Activated CD4-positive, CD25-positive, alpha-beta regulatory T cell treated with anti-CD3 and anti-CD28 coated beads, Interleukin-2, amount 50 U/mL, for 16 hours (primary cell): Measurements from ENCODE around the gene STXBP2.
A peak's percentile ranks its signal among the peaks of the same experiment; 100 is the strongest.

Source experiments
- DNase-seq: peaks from one replicate; pipeline ENCODE4 v3.0.0-alpha.2; 2020; ENCODE audit warnings: low read depth, low spot score

The STXBP2 gene

DNA sequence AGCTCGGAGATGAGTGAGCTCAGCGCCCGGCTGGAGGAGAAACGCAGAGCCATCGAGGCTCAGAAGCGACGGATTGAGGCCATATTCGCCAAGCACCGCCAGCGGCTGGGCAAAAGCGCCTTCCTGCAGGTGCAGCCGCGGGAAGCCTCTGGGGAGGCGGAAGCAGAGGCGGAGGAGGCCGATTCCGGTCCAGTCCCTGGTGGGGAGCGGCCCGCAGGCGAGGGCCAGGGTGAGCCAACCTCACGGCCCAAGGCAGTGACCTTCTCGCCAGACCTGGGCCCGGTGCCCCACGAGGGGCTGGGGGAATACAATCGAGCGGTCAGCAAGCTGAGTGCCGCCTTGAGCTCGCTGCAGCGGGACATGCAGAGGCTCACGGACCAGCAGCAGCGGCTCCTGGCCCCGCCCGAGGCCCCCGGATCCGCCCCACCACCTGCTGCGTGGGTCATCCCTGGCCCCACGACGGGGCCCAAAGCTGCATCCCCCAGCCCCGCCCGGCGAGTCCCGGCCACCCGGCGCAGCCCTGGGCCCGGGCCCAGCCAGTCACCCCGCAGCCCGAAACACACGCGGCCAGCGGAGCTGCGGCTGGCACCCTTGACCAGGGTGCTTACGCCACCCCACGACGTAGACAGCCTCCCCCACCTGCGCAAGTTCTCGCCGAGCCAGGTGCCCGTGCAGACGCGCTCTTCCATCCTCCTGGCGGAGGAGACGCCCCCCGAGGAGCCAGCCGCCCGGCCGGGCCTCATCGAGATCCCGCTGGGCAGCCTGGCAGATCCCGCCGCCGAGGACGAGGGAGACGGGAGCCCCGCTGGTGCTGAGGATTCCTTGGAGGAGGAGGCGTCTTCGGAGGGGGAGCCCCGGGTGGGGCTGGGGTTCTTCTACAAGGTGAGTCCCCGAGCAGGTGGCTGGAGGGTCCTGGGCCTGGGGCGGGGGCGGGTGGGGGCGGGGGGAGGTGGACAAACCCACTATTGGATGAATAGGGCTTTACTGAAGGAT is 24.3 kb upstream of the STXBP2 start:
- DNase-seq = no peak

DNA sequence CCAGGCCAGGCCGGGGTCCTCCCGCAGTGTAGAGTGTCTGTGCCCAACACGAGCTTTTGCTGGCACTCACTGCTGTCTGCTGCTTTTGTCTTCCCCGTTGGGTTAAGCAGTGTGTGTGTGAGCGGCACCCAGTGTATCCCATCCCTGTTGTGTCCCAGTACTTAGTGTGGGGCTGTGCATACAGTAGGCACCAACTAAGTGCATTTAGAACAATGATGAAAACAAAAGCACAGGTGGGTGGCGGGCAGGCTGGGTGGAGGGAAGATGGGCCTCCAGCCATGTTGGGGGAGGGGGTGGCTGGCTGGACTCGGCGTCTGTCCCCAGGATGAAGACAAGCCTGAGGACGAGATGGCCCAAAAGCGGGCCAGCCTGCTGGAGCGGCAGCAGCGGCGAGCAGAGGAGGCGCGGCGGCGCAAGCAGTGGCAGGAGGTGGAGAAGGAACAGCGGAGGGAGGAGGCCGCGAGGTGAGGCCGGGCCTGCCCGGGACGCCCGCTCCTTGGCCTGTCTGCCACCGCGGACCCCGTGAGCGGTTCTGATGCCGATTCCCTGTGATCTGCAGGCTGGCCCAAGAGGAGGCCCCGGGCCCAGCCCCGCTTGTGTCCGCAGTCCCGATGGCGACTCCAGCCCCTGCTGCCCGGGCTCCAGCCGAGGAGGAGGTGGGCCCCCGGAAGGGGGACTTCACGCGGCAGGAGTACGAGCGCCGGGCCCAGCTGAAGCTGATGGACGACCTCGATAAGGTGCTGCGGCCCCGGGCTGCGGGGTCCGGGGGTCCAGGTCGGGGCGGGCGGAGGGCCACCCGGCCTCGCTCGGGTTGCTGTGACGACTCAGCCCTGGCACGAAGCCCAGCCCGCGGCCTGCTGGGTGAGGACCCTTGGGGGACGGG is 21.8 kb upstream of the STXBP2 start:
- DNase-seq = no peak

DNA sequence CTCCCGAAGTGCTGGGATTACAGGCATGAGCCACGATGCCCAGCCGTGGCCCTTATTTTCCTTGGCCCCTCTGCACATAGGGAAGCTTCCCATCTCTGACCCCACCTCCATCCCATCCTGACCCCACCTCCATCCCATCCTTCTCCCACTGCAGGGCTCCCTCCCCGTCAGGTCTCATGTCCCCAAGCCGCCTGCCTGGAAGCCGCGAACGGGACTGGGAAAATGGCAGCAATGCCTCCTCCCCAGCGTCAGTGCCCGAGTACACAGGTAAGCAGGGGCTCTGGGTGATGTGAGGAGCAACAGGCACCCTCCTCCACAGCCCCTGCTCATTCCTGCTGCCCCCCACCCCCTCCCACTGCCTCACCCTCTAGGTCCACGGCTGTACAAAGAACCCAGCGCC is 19.7 kb upstream of the STXBP2 start:
- no peak for DNase-seq

DNA sequence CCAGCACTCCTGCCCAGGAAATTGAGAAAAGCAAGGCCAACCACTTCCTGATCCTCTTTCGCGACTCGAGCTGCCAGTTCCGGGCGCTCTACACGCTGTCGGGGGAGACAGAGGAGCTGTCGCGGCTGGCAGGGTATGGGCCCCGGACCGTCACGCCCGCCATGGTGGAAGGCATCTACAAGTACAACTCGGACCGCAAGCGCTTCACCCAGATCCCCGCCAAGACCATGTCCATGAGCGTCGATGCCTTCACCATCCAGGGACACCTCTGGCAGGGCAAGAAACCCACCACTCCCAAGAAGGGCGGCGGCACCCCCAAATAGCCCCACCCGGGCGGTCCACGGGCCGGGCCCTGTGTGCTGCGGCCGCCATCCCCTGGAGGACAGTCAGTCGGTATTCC is 19.2 kb upstream of the STXBP2 start:
- DNase-seq = no peak

DNA sequence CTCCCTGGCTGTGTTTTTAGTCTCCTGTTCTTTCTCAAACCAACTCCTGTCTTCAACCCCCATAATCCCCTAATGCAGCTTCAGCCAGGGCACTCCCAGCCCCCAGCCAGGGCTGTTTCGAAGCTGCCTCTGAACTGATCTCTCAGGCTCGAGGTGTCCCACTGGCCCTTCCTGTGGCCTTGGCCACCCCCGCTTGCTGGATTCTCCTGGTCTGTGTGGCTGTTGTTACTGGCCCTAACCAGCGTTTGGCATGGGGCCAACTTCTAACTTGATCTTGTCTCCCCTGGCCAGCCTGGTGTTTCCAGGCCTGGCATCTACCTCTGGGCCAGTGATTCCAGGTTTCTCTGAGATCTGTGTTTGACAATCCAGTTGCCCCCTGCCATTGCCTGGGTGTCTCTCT is 18.6 kb upstream of the STXBP2 start:
- DNase-seq = no peak

GRCh38 chr19:7618771-7619510 is 18.0 kb upstream of the STXBP2 start:
- DNase-seq = no peak

GRCh38 chr19:7619671-7620441 is 17.1 kb upstream of the STXBP2 start:
- DNase-seq = no peak

GRCh38 chr19:7620442-7621412 is 16.2 kb upstream of the STXBP2 start:
- DNase-seq = no peak

GRCh38 chr19:7622933-7623685 is 13.8 kb upstream of the STXBP2 start:
- no peak for DNase-seq

DNA sequence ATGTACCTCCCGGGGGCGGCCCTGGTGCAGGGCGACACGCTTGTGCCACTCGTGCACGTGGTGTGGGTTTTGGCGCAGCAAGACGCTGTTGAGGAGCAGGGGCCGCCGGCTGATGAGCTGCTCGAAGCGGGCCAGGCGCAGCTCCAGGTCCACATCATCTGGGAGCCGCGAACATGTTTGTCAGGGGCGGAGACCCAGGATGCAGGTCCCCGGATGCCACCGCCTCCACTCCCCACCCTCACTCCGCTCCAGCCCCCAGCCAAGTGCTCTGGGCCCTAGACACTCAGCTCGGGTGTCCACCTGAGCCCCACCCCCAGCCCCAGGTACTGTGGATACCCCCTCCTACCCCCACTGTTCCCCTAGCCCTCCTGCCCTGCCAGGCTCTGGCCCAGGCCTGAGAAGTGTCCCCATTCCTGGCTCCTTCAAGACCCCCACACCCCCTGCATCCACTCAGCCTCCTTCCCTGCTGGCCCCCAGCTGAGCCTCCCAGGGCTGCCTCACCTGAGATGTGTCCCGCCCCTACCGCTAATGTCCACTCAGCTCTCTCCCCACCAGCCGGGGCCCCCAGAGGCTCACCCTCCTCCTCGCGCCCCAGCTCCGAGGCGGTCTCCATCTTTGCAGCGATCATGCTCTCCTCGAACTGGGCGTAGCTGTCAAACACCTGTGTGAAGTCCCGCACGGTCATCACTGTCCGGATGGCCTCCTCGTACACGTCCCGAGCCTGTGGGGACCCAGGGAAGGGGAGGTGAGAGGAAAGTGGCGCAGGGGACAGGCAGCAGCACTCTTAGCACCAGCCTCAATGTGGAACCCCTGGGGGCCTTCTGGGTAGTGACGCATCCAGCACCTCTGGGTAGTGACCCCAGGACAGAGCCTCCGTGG is 12.9 kb upstream of the STXBP2 start:
- no peak for DNase-seq

- no peak for DNase-seq
These were observed 12.1 kb upstream of the STXBP2 start for GRCh38 chr19:7624810-7625209.

DNA sequence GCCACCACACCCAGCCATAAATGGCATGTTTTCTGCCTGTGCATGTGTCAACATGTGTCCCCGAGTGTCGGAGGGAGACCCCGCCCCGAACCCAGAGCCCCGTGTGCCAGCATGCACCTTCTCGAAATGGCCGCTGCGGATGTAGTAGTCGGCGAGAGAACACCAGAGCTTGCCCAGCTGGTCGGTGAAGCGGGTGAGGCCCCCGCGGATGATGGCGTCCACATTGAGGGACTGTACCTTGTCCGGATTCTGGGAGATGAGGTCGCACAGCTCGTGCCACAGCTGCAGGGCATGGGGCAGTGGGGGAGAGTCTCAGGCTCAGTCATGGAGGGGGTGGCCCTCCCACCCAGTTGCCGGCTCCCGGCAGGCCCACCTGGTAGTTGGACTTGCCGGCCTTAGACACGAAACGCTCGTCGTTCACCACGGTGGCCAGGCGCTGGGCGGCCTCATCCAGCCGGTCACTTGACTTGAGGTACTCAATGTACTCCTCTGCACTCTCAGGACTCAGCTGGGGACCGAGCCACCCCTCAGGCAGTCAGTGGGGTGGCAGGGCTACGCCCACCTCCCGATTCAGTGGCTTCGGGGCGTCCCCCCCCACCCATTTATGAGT is 11.0 kb upstream of the STXBP2 start:
- DNase-seq = no peak

GRCh38 chr19:7627166-7627565 is 9.7 kb upstream of the STXBP2 start:
- DNase-seq = no peak

- DNase-seq = no peak
These were observed 8.2 kb upstream of the STXBP2 start for GRCh38 chr19:7628589-7629311.

DNA sequence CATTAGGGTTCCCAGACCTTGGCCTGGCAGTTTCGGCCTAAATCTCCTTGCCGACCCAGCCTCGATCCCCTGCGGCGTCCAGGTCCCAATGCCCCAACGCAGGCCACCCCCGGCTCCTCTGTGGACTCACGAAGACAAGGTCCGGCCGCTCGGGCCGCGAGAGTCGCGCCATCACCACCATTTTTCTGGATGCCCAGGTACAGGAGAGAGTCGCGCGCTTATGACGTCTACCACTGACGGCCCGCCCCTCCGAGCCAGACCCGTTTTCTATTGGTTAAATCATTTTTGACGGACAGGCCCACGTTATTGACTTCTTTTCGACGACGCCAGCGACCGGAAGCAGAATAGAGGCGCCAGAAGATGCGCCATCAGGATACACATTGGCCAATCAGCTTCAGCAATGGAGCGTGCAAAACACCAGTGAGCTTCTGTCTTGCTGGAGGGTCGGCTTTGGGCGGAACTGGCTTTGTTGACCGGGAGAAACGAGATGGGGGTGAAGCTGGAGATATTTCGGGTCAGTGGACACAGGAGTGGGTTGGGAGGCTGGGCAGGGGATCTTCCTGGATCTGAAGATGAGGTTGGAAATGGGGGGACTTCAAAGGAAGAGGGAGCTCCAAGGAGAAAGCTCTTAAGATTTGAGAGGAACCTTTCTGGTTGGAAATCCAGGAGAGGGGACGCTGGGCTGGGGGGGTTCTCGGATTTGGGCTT is 7.4 kb upstream of the STXBP2 start, which contains the start of the genes PET100 and XAB2:
TSS of gene PET100 (plus strand) at position 447 of the 708 bp plus-strand sequence. CDS start at position 488, 41 bp downstream.
TSS of gene XAB2 (minus strand) at position 199 of the 708 bp plus-strand sequence. CDS start at position 181, 18 bp downstream.
- peak; percentile 93 for DNase-seq

DNA sequence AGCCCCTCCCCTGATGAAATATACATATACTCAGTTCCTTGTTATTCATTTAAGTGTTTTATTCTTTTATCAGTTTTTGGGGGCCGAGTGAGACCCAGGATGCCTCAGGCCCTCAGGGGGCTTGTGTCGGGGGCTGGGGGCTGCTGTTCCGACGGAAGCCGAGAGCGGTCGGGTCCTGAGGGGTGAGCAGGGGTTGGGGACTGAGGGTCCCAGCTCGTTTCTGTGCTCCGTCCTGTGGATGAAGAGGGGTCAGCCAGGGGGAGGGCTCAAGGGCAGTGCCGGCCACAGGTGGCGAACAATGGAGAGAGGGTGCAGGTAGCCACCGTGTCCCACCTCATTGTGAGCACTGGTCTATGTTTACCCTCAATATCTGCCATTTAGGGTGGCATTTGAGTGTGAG is 5.3 kb upstream of the STXBP2 start:
- no peak for DNase-seq
